H1 (cell line): ENCODE data around the gene F11R. TPM values are rescaled to one million over a fixed set of nuclear protein-coding genes. Genes with fewer than 3 reads are reported as not detected.

ENCODE experiments used
- CTCF ChIA-PET: fragments of 300-600 bp; sonication (Branson Sonifier 250); formaldehyde crosslinking; loops from one replicate; lab custom pipeline; 2021; ENCODE audit not compliant: partially characterized antibody; lab: Charles Lee
- POLR2A ChIA-PET: fragments of 300-600 bp; sonication (Branson Sonifier 250); formaldehyde crosslinking; loops from one replicate; lab custom pipeline; 2021; ENCODE audit warnings: inconsistent platforms; ENCODE audit not compliant: partially characterized antibody; lab: Charles Lee
- DNase-seq, 2 experiments: peaks; one replicate each; pipeline versions ENCODE4 v3.0.0 to v3.0.0-alpha.2; 2010 to 2022; ENCODE audit warnings: low spot score in 2 of 2, low read depth in 1 of 2, mixed read lengths in 1 of 2
- FAIRE-seq: peaks from 2 replicates; lab custom pipeline; 2011; peaks lifted over from hg19 to GRCh38; lab: Jason Lieb, UNC
- H2AFZ ChIP-seq: 2 replicates; pipeline ENCODE4 v1.8.1; 2012; ENCODE audit warnings: low read length, inconsistent platforms
- H2AK5ac ChIP-seq: 2 replicates; pipeline ENCODE4 v1.6.1; 2013; ENCODE audit warnings: low read depth, low read length
- H2BK120ac ChIP-seq: replicated peaks from 2 replicates; pipeline ENCODE3; 2013; ENCODE audit warnings: low read depth, low read length, inconsistent platforms
- H2BK12ac ChIP-seq: 2 replicates; pipeline ENCODE4 v1.6.1; 2013; ENCODE audit warnings: low read depth, low read length
- H2BK15ac ChIP-seq: 2 replicates; pipeline ENCODE4 v1.6.1; 2013; ENCODE audit warnings: low read length
- H2BK20ac ChIP-seq: 2 replicates; pipeline ENCODE4 v1.6.1; 2013; ENCODE audit warnings: low read length
- H2BK5ac ChIP-seq: 2 replicates; pipeline ENCODE4 v1.6.1; 2013; ENCODE audit warnings: low read depth, low read length
- H3K14ac ChIP-seq: 2 replicates; pipeline ENCODE4 v1.6.1; 2013; ENCODE audit warnings: inconsistent platforms; ENCODE audit not compliant: insufficient read length
- H3K18ac ChIP-seq: 2 replicates; pipeline ENCODE4 v1.6.1; 2013; ENCODE audit warnings: low read length; ENCODE audit errors: extremely low read depth
- H3K23ac ChIP-seq: 2 replicates; pipeline ENCODE4 v1.6.1; 2013; ENCODE audit warnings: inconsistent platforms; ENCODE audit not compliant: insufficient read length
- H3K23me2 ChIP-seq: 2 replicates; pipeline ENCODE4 v1.6.1; 2013; ENCODE audit warnings: low read depth, low read length
- H3K27ac ChIP-seq: 2 replicates; pipeline ENCODE4 v1.6.1; 2011; ENCODE audit warnings: low read depth, low read length, inconsistent platforms
- H3K27me3 ChIP-seq, 4 experiments: replicated peaks in 1 of 4; 1 replicate in 1 of 4; 2 replicates in 3 of 4; pipeline versions ENCODE4 v1.6.1 to v1.8.1; 2011 to 2013; ENCODE audit warnings: low read length in 3 of 4, mild to moderate bottlenecking in 3 of 4, inconsistent platforms in 2 of 4, mixed read lengths in 2 of 4, moderate library complexity in 1 of 4; ENCODE audit not compliant: control insufficient read depth in 3 of 4, insufficient read depth in 3 of 4; ENCODE audit errors: extremely low read depth in 1 of 4
- H3K36me3 ChIP-seq, 4 experiments: 2 replicates each; pipeline versions ENCODE4 v1.6.1 to v1.8.1; 2011 to 2013; ENCODE audit warnings: mild to moderate bottlenecking in 4 of 4, low read length in 3 of 4, moderate library complexity in 2 of 4, control low read depth in 1 of 4, inconsistent platforms in 1 of 4; ENCODE audit not compliant: insufficient read depth in 4 of 4, control insufficient read depth in 2 of 4
- H3K4ac ChIP-seq: replicated peaks from 2 replicates; pipeline ENCODE3; 2013; ENCODE audit warnings: low read length, low read depth, mixed read lengths, inconsistent platforms; ENCODE audit not compliant: insufficient read length
- H3K4me1 ChIP-seq, 4 experiments: replicated peaks in 1 of 4; 1 replicate in 1 of 4; 2 replicates in 3 of 4; pipeline versions ENCODE4 v1.6.1 to v1.8.1; 2011 to 2013; ENCODE audit warnings: low read length in 3 of 4, inconsistent platforms in 2 of 4, mixed read lengths in 1 of 4; ENCODE audit not compliant: insufficient read depth in 4 of 4, control insufficient read depth in 3 of 4
- H3K4me2 ChIP-seq, 2 experiments: 2 replicates each; pipeline versions ENCODE4 v1.6.1 to v1.8.1; 2011 to 2013; ENCODE audit warnings: low read depth in 2 of 2, low read length in 2 of 2, control low read depth in 1 of 2, inconsistent platforms in 1 of 2, mild to moderate bottlenecking in 1 of 2; ENCODE audit not compliant: insufficient read depth in 1 of 2
- H3K4me3 ChIP-seq, 4 experiments: fragments of 200-600, 300-600 bp in 1 of 4; sonication (generic), shearing (Covaris generic), sonication (Bioruptor Twin) in 1 of 4; 2 replicates each; pipeline versions ENCODE4 v1.5.1 to v1.8.1; 2011 to 2016; ENCODE audit warnings: low read length in 4 of 4, low read depth in 3 of 4, control low read depth in 2 of 4, inconsistent platforms in 2 of 4, mild to moderate bottlenecking in 2 of 4, mixed read lengths in 1 of 4, moderate library complexity in 1 of 4; ENCODE audit not compliant: insufficient read depth in 2 of 4; ENCODE audit errors: extremely low read depth in 1 of 4
- H3K56ac ChIP-seq: replicated peaks from 2 replicates; pipeline ENCODE3; 2013; ENCODE audit warnings: low read depth, mild to moderate bottlenecking, mixed read lengths, low read length, inconsistent platforms; ENCODE audit not compliant: insufficient read length
- H3K79me1 ChIP-seq: 2 replicates; pipeline ENCODE4 v1.6.1; 2013; ENCODE audit warnings: low read depth, low read length, control low read depth
- H3K79me2 ChIP-seq, 2 experiments: 2 replicates each; pipeline versions ENCODE4 v1.6.1 to v1.8.1; 2012 to 2013; ENCODE audit warnings: low read length in 2 of 2, mild to moderate bottlenecking in 2 of 2, inconsistent platforms in 1 of 2; ENCODE audit not compliant: insufficient read depth in 2 of 2, control insufficient read depth in 1 of 2
- H3K9ac ChIP-seq, 4 experiments: replicated peaks in 1 of 4; 1 replicate in 1 of 4; 2 replicates in 3 of 4; pipeline versions ENCODE4 v1.6.1 to v1.8.1; 2011 to 2013; ENCODE audit warnings: low read depth in 3 of 4, low read length in 3 of 4, control low read depth in 2 of 4, mild to moderate bottlenecking in 2 of 4, moderate library complexity in 2 of 4, inconsistent platforms in 1 of 4; ENCODE audit errors: extremely low read depth in 1 of 4
- H3K9me3 ChIP-seq, 2 experiments: 2 replicates each; pipeline versions ENCODE4 v1.6.1 to v1.8.1; 2012 to 2013; ENCODE audit warnings: mild to moderate bottlenecking in 2 of 2, moderate library complexity in 2 of 2, control low read depth in 1 of 2, inconsistent platforms in 1 of 2, low read depth in 1 of 2, low read length in 1 of 2, mixed read lengths in 1 of 2; ENCODE audit not compliant: insufficient read depth in 2 of 2
- H4K20me1 ChIP-seq, 2 experiments: replicated peaks in 1 of 2; 2 replicates each; pipeline versions ENCODE3 to v1.8.1; 2011 to 2013; ENCODE audit warnings: inconsistent platforms in 2 of 2, low read length in 2 of 2, mild to moderate bottlenecking in 1 of 2; ENCODE audit not compliant: insufficient read depth in 2 of 2, control insufficient read depth in 1 of 2
- H4K5ac ChIP-seq: 2 replicates; pipeline ENCODE4 v1.6.1; 2013; ENCODE audit warnings: low read length, low read depth, mixed read lengths, inconsistent platforms; ENCODE audit not compliant: insufficient read length
- H4K8ac ChIP-seq: 2 replicates; pipeline ENCODE4 v1.8.0; 2013; ENCODE audit warnings: mild to moderate bottlenecking, moderate library complexity, low read length, inconsistent platforms; ENCODE audit not compliant: insufficient read depth; ENCODE audit errors: extremely low read depth
- H4K91ac ChIP-seq: replicated peaks from 2 replicates; pipeline ENCODE3; 2013; ENCODE audit warnings: low read length, mixed read lengths, inconsistent platforms; ENCODE audit not compliant: insufficient read length
- EP300 ChIP-seq, 2 experiments: IDR thresholded peaks; 1 replicate in 1 of 2; 2 replicates in 1 of 2; pipeline ENCODE4 v1.6.1; 2011 to 2012; ENCODE audit warnings: low read depth in 2 of 2, low read length in 2 of 2, mild to moderate bottlenecking in 2 of 2, borderline replicate concordance in 1 of 2, inconsistent platforms in 1 of 2, moderate library complexity in 1 of 2
- EZH2 ChIP-seq: fragments of 200-600 bp; sonication (generic); IDR thresholded peaks from 2 replicates; pipeline ENCODE4 v1.7.1; 2012; ENCODE audit warnings: low read depth, mild to moderate bottlenecking, moderate library complexity, low read length, inconsistent platforms; ENCODE audit not compliant: severe bottlenecking
- FOSL1 ChIP-seq: IDR thresholded peaks from 2 replicates; pipeline ENCODE4 v1.6.1; 2011; ENCODE audit warnings: mild to moderate bottlenecking, low read depth, low read length, moderate library complexity; ENCODE audit not compliant: insufficient read depth
- JUND ChIP-seq: IDR thresholded peaks from 2 replicates; pipeline ENCODE4 v1.6.1; 2011; ENCODE audit warnings: mild to moderate bottlenecking, improper control_type of control experiment, low read length
- RBBP5 ChIP-seq: IDR thresholded peaks from 2 replicates; pipeline ENCODE4 v1.7.1; 2012; ENCODE audit warnings: low read depth, mild to moderate bottlenecking, inconsistent platforms, low read length, moderate library complexity, borderline replicate concordance
- SRF ChIP-seq: IDR thresholded peaks from 2 replicates; pipeline ENCODE4 v1.6.1; 2011; ENCODE audit warnings: mild to moderate bottlenecking, low read depth, low read length, moderate library complexity
- TBP ChIP-seq: IDR thresholded peaks from 2 replicates; pipeline ENCODE4 v1.6.1; 2011; ENCODE audit warnings: low read depth, low read length, improper control_type of control experiment
- ZNF274 ChIP-seq: IDR thresholded peaks from 2 replicates; pipeline ENCODE4 v1.7.0; 2012; ENCODE audit warnings: low read length, borderline replicate concordance; ENCODE audit errors: extremely low read depth
- WGBS, 2 experiments: shearing (Covaris generic) in 1 of 2; methylation state at CpG; one replicate each; pipeline versions ENCODE4 v1.1.6 to v1.1.7; 2013 to 2015; ENCODE audit warnings: low lambda C conversion rate in 2 of 2, mixed read lengths in 2 of 2, inconsistent platforms in 1 of 2, low coverage in 1 of 2, missing lambda C conversion rate in 1 of 2; ENCODE audit not compliant: insufficient replicate concordance in 2 of 2, insufficient coverage in 1 of 2, insufficient read length in 1 of 2; ENCODE audit errors: extremely low coverage in 1 of 2, missing lambda C conversion rate in 1 of 2; 5-methylcytosine and 5-hydroxymethylcytosine counted together
- polyA plus RNA-seq, 7 experiments: library from polyadenylated mRNA; depleted of rRNA in 3 of 7; stranded (reverse) in 5 of 7; unstranded in 2 of 7; fragments of >200 nt in 5 of 7; fragments of 200-250 nt in 2 of 7; gene quantifications; 1 replicate in 5 of 7; 2 replicates in 1 of 7; 4 replicates in 1 of 7; pipeline versions ENCODE4 v1.2.1 to v1.2.3, GENCODE V29; 2011 to 2013; ENCODE audit warnings: missing spikeins in 2 of 7, mixed read lengths in 2 of 7
- total RNA-seq: library from RNA; stranded (reverse); fragmentation: NEBNext Ultra II Directional; extraction: Animal tissue kit (Norgen Biotek cat#: 25700); gene quantifications from 2 replicates; pipeline ENCODE4 v1.2.1, GENCODE V29; 2021
- TF ChIP-seq, protein P1 (sequence below): IDR thresholded peaks from 2 replicates; pipeline ENCODE4 v1.6.1; 2012; ENCODE audit warnings: low read length, inconsistent platforms
- TF ChIP-seq, protein P2 (sequence below): IDR thresholded peaks from 2 replicates; pipeline ENCODE4 v1.6.1; 2011; ENCODE audit warnings: low read depth, mild to moderate bottlenecking, low read length; ENCODE audit not compliant: insufficient read depth

F11R gene
- total and polyA plus RNA-seq, 2 of the 8 experiments (the other 6 are each of a cell fraction or from before 2014, with no cell fraction given) = 159 to 200 TPM

DNA sequence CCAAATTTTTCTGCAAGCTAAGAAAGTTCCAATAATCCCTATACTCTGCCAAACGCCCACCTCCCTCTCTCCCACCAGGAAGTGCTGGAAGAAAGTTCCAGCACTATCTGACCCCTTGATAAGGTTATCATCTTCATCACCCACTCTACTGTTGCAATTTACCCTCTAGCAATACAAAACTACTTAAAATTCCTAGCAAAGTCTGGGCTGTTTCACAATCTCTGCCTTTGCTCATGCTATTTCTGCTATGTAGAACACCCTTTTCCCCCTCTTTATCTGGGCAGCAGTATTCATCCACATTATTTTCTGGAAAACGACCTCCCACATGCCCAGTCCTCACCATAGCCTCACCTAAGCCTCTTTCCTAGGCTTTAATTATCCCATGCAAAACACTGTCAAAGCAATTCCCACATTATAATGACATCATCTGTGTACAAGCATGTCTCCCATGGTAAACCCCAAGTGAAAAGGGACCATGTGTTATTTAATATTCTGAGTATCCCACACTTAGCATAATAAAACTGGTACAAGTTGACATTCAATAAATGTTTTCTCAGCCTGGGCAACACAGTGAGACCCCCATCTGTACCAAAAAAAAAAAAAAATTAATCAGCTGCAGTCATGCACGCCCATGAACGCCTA is 12.0 kb downstream of the F11R start:
- H3K36me3 ChIP-seq = peaks cover 0 to 11% (median 2%) of the 10 kb centered on the region in 4 experiments; a peak in 3 of 8 replicates
- H3K27me3 ChIP-seq = no peaks in the 10 kb centered on the region
- no peak overlapping the region for H2BK20ac ChIP-seq
- H3K23ac ChIP-seq = no peak overlapping the region
- H3K56ac ChIP-seq = no peak overlapping the region
- FAIRE-seq = no peak
- H4K5ac ChIP-seq = no peak overlapping the region
- WGBS, 2 experiments = 90% methylated on average over 4 of the region's 4 CpGs; no CpG with 5 or more reads in 1 of the 2 experiments
- H2BK15ac ChIP-seq = no peak overlapping the region
- no peak overlapping the region for H2AK5ac ChIP-seq
- no peak overlapping the region for H2BK12ac ChIP-seq
- H4K20me1 ChIP-seq = peaks cover 7 to 26% of the 10 kb centered on the region in 2 experiments
- H3K14ac ChIP-seq = no peak overlapping the region
- H3K79me2 ChIP-seq = peaks cover 43 to 96% of the 10 kb centered on the region in 2 experiments
- H3K79me1 ChIP-seq = peaks cover 13% of the 10 kb centered on the region
- no peaks in the 10 kb centered on the region for H3K23me2 ChIP-seq
- H3K27ac ChIP-seq = no peak overlapping the region
- H2BK5ac ChIP-seq = no peak overlapping the region
- H3K9ac ChIP-seq = no peak overlapping the region
- H3K18ac ChIP-seq = no peak overlapping the region
- H2AFZ ChIP-seq = no peak overlapping the region
- no peak overlapping the region for H4K8ac ChIP-seq
- no peak overlapping the region for H4K91ac ChIP-seq
- no peak overlapping the region for H3K4me3 ChIP-seq
- H3K9me3 ChIP-seq = no peaks in the 10 kb centered on the region
- H3K4me1 ChIP-seq = peaks cover 7 to 11% (median 9%) of the 10 kb centered on the region in 4 experiments
- ChIA-PET CTCF (interaction anchor here (9.8 kb wide), 1 partner anchor 11 kb away, joined by 58 read pairs; no protein-coding TSS in a partner anchor), POLR2A (interaction anchor here (1.1 to 4.9 kb wide), 2 partner anchors 11 to 12 kb away, joined by 3 to 22 read pairs; partner anchors contain the start of gene F11R)
- no peak for DNase-seq
- H3K4ac ChIP-seq = no peak overlapping the region
- H2BK120ac ChIP-seq = no peak overlapping the region
- H3K4me2 ChIP-seq = no peak overlapping the region
- TF ChIP-seq, protein P1, sequence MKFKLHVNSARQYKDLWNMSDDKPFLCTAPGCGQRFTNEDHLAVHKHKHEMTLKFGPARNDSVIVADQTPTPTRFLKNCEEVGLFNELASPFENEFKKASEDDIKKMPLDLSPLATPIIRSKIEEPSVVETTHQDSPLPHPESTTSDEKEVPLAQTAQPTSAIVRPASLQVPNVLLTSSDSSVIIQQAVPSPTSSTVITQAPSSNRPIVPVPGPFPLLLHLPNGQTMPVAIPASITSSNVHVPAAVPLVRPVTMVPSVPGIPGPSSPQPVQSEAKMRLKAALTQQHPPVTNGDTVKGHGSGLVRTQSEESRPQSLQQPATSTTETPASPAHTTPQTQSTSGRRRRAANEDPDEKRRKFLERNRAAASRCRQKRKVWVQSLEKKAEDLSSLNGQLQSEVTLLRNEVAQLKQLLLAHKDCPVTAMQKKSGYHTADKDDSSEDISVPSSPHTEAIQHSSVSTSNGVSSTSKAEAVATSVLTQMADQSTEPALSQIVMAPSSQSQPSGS = no peak
- TF ChIP-seq JUND (no peak), ZNF274 (no peak), FOSL1 (no peak), EP300 (IDR thresholded peaks at IDR 0.05; ENCODE audit: borderline replicate concordance in 1 of 2, low read depth in 2 of 2, low read length in 2 of 2) (no peak), RBBP5 (no peak), EZH2 (no peak), SRF (no peak), TBP (no peak)
- TF ChIP-seq, protein P2, sequence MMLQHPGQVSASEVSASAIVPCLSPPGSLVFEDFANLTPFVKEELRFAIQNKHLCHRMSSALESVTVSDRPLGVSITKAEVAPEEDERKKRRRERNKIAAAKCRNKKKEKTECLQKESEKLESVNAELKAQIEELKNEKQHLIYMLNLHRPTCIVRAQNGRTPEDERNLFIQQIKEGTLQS = no peak
